Fibroblast of skin of scalp (primary cell): Measurements from ENCODE around the gene VASP. TPM values are rescaled to one million over a fixed set of nuclear protein-coding genes. Genes with fewer than 3 reads are reported as not detected.

ENCODE experiments used
- DNase-seq: peaks from one replicate; pipeline ENCODE4 v3.0.0-alpha.2; 2013
- polyA plus RNA-seq, 2 experiments: library from polyadenylated mRNA; unstranded; fragments of 120-200 nt; gene quantifications; one replicate each; pipeline ENCODE4 v1.2.1, GENCODE V29; 2013; ENCODE audit not compliant: insufficient read length in 2 of 2

VASP gene
- 213 TPM for polyA plus RNA-seq (2013, experiment 1 of 2; ENCODE audit: insufficient read length)
- 205 TPM for polyA plus RNA-seq (2013, experiment 2 of 2; ENCODE audit: insufficient read length)

DNA sequence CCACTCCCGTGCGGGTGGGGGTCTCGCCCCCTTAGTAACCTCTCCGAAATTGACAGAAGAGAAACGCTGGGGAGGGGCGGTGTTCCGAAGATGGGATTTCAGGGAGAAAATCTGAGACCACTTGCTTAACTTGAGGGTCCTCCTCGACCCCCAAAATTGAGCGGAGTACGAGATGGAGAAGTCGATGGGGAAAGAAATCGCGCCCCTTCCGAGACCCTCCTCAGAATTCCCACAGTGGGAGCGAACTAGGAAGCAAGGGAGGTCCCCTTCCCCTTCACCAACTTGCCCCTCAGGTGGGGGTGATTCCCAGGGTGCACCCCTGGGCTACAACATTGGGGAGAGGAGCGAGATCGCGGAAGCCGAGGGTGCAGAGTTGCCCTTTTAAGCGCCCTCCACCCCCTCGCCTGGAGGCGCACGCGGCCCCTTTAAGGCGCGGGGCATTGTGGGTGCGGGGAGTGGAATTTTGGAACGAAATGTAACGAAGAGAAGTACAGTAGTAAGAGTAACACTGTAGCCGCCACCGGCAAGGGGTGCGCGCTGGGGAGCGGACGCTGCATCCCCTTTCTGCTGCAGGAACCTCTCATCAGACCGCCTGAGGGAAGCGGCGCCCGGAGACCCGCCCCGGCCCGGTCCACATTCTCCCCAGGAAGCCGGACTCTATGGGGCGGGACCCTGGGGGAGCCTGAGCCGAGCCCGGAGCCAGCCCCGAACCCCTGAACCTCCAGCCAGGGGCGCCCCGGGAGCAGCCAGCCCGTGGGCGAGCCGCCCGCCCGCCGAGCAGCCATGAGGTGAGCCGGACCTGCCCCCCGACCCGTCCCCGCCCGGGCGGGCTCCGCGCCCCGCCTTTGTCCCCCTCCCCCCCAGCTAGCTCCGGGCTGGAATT lies at the start of gene VASP:
Gene VASP, plus strand, starts transcription at position 491 of the 883 bp plus-strand sequence. Its CDS starts 293 bp downstream, at position 784.
- peak; percentile 86 for DNase-seq

DNA sequence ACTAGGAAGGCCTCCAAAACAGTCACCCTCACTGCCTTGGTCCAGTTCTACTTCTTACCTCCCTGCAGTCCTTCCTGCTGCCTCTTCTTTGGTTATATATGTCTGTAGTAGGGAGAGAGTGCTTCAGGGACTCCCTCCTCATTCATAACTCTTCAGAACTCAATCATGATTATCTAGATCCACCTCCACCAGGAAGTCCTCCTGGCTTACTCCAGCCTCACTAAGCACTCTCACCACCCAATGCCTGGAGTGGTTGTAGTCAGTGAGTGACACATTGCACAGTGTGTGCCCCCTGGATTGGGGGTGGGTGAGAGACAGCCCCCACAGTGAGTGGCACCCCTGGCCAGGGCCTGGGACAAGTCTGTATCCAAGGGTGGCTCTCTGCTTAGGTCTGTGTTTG lies 49.5 kb upstream of the VASP start:
- DNase-seq: no peak

DNA sequence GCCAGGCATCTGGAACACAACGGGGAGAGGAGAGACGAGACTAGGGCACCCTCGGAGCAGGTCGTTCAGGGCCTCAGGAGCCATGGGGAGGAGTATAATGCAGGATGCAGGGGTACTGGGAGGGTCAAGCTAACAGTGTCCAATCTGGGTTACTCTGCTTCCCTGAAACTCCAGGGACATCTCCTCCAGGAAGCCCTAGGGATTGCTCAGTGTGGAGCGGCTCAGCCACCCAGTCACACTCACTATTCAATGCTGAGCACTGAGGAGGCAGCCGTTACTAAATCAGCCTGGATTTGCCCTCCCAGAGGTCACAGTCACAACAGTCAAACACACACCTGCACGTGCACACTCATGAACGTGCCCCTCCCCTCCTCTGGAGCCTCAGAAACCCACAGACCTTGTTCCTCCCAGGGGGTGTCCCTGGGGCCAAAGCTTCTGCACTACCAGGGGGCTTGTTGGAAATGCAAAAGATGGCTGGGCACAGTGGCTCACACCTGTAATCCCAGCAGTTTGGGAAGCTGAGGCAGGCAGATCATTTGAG lies 46.4 kb upstream of the VASP start:
- no peak for DNase-seq

DNA sequence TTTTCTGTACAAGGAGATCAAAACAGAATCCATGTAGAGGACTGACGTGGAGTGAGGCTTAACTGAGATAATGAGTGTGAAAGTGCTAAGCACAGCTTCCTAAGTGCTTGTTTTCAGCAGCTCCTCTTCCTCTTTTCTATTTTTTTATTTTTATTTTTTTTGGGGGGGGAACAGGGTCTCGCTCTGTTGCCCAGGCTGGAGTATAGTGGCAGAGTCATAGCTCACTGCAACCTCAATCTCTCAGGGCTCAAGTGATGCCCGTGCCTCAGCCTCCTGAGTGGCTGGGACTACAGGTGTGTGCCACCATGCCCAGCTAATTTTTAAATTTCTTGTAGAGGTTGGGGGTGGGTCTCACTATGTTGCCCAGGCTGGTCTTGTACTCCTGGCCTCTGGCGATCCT lies 45.1 kb upstream of the VASP start:
- DNase-seq: no peak

DNA sequence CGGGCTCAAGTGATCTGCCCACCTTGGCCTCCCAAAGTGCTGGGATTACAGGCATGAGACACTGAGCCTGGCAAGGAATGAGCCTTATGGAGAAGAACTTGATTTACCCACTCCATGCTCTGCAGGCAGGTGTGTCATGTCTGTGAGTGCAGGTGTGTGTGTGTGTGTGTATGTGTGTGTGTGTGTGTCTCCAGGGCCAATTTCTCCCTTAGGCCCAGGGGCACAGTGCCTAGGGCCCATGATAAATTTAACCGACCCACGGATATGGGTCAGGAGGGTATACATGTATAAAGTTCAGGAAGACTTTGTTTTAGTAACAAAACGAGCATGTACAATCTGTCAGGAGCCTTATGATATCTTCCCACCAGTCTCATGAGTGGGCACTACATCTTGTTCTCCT lies 44.0 kb upstream of the VASP start:
- no peak for DNase-seq

DNA sequence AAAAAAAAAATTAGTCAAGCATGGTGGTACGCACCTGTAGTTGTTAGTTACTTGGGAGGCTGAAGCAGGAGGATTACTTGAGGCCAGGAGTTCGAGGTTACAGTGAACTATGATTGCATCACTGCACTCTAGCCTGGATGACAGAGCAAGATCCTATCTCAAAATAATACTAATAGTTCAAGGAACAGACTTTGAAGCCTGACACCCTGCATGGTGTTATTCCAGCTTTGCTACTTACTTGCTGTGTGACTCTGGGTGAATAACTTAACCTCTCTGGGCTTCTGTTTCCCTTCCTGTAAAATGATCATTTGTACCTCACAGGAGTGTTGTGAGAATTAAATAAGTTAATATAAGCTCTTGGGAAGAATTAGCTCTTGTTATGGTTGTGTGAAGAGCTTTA lies 43.0 kb upstream of the VASP start:
- no peak for DNase-seq

DNA sequence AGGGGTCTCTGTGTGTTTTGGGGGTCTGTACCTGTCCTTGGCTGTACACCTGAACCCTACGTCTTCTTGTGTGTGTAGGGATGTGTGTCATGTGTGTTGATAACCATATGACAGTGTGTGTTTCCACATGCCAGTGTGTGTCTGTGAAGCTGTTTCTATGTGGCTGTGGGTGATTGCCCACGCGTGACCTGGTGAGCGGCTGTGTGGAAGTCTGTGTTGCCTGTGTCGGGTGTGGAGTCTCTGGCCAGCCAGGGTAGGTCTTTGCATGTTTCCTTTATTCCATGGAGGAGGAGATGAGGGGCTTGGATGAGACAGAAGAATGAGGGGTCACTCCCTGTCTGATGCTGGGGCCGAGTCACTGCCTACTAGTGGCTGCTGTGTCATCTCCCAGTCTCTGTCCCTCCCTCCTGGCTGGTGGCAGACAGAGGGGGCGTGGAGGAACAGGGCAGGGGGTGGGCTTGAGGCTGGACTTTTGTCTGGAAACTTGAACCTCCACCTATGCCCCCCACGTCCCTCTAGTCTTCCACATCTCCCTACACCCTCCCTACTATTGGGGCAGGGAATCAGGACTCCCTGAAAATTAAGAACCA lies 42.3 kb upstream of the VASP start:
- no peak for DNase-seq

DNA sequence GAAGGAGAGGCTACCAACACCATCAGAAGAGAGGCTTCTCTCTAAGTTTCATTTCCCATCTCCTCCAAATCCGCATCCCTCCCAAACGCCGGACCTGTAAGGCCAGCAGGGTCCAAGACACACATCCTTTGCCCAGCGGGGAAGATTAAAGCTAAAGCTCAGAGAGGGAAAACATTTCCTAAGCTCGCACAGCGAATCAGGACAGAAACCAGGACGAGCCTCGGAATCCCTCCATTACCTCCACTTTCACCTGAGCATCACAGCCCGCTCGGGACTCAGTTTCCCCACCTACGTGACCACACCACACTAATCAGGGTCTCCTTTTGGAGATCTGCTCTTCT lies 40.2 kb upstream of the VASP start:
- DNase-seq: no peak

DNA sequence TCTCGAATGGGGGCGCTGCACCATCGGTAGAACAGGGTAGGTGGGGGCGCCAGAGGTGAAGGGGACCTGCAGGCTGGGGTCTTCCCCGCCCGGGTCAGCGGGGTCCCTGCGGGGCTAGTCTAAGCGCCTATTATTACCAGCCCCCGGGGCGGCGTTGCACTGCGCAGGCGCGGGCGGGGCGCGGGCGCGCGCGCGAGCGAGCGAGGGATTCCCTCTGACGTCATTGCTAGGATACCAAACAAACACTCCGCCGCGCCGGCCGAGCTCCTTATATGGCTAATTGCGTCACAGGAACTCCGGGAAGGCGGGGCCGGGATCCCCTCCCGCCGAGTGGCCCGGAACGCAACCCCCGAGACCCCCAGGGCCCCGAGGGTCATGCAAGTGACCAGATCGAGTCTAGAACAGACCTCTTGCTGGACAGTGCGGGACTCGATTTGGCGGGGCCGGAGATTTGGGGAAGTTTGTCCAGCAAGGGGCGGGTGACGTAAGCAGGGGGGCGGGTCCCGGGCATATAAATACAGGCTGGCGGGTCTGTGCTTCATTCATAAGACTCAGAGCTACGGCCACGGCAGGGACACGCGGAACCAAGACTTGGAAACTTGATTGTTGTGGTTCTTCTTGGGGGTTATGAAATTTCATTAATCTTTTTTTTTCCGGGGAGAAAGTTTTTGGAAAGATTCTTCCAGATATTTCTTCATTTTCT lies 39.7 kb upstream of the VASP start, which contains the start of gene FOSB:
Gene FOSB, plus strand, starts transcription at position 541 of the 703 bp plus-strand sequence. CDS start 591 bp downstream, outside the sequence.
- DNase-seq: peak; percentile 96

DNA sequence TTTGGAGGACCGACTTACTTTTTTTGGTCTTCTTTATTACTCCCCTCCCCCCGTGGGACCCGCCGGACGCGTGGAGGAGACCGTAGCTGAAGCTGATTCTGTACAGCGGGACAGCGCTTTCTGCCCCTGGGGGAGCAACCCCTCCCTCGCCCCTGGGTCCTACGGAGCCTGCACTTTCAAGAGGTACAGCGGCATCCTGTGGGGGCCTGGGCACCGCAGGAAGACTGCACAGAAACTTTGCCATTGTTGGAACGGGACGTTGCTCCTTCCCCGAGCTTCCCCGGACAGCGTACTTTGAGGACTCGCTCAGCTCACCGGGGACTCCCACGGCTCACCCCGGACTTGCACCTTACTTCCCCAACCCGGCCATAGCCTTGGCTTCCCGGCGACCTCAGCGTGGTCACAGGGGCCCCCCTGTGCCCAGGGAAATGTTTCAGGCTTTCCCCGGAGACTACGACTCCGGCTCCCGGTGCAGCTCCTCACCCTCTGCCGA lies 39.1 kb upstream of the VASP start:
- DNase-seq: no peak

DNA sequence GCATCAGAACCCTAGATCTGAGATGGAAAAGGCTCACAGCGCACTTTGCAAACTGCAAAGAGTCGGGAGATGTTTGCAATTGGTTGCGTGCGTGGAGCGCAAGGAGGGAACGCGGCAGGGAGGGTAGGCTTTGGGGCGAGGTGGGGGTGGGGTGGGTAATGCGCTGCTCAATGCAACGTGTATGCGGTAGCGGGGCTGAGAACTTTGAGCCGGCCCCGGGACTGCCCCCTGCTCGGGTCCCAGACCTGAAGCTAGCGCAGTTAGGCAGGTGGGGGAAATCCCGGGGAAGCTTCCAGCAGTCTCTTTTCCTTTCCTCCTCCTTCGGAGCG lies 38.5 kb upstream of the VASP start:
- DNase-seq: no peak

DNA sequence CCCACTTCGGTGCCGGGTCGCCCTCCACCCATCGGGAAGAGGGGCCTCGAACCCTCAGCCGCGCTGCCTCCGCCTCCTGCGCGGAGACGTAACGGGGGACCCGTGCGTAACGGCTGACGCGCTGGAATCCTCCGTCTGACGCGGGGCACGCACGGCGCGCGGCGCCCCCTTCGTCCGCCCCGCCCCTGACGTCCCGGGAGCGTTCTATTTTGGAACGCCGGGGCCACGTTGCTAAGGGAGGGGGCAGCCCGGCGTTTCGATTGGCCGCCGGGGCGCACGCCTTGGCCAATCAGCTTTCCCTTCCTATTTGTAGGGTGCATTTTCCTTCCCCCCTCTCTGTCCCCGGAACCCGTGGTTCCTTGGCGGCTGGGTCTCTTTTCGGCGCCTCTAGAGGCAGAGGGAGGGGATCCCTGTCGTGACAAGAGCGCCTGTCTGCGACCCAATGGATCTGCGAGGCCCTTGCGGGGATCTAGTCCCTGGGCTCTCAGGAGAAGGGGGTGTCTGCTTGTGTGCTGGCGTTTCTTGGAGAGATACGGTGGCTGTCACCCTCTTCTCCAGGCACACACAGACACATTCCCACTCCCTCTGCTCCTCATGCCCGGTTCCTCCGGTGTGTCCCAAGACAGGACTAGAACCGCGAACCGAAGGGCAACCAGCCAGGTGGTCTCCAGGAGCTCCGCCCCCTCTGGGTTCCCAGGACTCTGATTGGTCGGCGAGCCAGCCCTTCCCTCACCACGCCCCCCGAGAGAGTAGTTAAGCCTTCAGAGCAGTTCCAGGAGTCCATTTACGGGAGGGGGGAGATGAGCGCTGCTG lies 37.9 kb upstream of the VASP start:
- peak; percentile 96 for DNase-seq

DNA sequence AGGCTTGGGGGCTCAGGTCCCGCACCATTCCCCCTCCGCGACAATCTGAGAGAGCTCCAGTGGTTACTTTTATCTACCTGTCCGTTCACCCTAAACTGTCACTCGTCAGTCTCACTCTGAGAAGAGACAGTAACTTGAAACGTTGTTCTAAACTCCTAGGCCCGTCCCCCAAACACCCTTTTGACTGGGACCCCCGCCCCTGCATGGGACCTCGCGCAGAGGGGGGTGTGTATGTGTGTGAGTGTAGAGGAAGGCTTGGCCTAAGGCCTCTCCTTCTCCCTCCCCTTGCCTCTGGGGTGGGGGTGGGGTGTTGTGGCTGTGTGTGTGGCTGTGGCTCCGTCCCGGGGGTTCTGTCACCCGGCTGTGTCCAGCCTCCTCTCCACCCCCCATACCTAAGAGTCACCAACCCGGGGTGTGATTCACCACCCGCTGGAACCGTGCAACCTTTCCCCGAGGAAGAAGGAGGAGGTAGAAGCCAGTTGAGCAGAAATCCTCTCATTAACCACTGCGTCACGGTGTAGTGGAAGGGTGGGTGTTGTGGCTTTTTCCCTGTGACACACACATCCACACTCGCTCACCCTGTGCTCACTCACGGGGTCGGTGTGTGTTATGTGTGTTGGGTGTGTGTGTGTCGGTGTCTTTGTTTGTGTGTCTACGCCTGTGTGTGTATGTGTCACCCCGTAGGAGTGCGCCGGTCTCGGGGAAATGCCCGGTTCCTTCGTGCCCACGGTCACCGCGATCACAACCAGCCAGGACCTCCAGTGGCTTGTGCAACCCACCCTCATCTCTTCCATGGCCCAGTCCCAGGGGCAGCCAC lies 37.1 kb upstream of the VASP start:
- no peak for DNase-seq

DNA sequence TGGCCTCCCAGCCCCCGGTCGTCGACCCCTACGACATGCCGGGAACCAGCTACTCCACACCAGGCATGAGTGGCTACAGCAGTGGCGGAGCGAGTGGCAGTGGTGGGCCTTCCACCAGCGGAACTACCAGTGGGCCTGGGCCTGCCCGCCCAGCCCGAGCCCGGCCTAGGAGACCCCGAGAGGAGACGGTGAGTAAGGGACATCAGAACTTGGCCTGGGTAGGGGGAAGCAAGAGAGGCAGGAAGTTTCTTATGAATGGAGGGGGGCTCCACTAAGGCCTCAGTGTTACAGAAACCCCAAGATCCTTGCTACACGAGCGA lies 36.6 kb upstream of the VASP start:
- DNase-seq: no peak

DNA sequence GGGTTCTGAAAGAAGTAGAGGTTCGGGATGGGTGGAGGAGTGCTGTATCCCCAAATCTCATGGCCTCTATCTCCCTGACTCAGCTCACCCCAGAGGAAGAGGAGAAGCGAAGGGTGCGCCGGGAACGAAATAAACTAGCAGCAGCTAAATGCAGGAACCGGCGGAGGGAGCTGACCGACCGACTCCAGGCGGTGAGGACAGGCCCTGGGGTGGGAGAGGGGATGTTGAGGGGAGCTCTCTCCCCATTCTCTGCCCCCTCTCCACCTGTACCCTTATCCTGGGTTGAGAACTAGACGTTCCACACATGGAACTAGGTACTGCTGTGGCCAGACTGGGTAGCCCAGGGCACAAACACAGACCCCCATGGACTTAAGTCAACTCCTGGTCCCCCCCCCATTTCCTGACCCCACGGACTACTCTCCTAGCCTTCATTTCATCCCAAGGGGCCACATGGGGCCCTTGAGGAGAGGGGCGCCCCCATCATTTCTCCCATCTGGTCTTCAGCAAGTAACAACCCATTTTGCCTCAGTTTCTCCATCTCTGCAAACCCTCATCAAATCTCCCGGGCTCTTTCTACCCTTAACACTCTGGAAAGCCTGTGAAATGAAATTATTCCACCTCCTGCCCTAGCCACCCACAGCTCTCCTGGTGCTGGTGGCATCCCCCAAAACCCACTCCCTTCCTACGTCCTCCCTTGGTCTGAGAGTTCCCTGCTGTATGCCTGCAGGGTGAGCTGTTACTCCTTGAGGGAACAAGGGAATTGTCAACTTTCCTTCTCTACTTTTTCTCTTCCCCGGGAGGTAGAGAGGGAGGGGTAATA lies 36.0 kb upstream of the VASP start:
- no peak for DNase-seq

DNA sequence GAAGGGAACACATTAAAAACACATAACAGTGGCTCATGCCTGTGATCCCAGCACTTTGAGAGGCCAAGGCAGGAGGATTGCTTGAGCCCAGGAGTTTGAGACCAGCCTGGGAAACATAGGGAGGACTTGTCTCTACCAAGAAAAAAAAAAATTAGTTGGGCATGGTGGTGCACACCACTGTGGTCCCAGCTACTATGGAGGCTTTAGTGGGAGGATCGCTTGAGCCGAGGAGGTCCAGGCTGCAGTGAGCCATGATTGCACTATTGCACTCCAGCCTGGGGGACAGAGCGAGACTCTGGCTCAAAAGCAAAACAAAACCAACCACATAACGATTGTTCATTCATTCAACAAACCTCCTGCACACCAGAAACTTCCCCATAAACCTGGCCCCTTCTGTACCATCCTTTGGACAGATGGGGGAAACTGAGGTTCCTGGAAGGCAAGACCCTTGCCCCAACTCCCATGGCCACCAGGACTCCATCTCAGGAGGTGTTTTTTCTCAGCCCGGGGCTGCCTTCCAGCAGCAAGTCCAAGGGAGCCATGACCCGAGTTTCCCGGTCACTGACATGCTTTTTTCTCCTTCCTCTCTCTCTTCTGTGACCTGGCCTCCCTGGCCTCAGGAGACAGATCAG lies 35.2 kb upstream of the VASP start:
- no peak for DNase-seq

DNA sequence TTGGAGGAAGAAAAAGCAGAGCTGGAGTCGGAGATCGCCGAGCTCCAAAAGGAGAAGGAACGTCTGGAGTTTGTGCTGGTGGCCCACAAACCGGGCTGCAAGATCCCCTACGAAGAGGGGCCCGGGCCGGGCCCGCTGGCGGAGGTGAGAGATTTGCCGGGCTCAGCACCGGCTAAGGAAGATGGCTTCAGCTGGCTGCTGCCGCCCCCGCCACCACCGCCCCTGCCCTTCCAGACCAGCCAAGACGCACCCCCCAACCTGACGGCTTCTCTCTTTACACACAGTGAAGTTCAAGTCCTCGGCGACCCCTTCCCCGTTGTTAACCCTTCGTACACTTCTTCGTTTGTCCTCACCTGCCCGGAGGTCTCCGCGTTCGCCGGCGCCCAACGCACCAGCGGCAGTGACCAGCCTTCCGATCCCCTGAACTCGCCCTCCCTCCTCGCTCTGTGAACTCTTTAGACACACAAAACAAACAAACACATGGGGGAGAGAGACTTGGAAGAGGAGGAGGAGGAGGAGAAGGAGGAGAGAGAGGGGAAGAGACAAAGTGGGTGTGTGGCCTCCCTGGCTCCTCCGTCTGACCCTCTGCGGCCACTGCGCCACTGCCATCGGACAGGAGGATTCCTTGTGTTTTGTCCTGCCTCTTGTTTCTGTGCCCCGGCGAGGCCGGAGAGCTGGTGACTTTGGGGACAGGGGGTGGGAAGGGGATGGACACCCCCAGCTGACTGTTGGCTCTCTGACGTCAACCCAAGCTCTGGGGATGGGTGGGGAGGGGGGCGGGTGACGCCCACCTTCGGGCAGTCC lies 34.5 kb upstream of the VASP start:
- no peak for DNase-seq

DNA sequence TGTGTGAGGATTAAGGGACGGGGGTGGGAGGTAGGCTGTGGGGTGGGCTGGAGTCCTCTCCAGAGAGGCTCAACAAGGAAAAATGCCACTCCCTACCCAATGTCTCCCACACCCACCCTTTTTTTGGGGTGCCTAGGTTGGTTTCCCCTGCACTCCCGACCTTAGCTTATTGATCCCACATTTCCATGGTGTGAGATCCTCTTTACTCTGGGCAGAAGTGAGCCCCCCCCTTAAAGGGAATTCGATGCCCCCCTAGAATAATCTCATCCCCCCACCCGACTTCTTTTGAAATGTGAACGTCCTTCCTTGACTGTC lies 34.0 kb upstream of the VASP start:
- DNase-seq: no peak
